GM18511 (cell line): ENCODE data around the gene ACBD6.
"Not testable (repeated sequence)": the region's sequence is repeated elsewhere in the genome, so short reads cannot be mapped to it uniquely, and the experiment has no call there.

ENCODE experiments used
- ATAC-seq: cut with Tn5 transposase; IDR thresholded peaks from one replicate; pipeline ENCODE4 v1.9.1; 2021; ENCODE audit warnings: mild to moderate bottlenecking, moderate library complexity; ENCODE audit not compliant: unreplicated experiment

Gene ACBD6

DNA sequence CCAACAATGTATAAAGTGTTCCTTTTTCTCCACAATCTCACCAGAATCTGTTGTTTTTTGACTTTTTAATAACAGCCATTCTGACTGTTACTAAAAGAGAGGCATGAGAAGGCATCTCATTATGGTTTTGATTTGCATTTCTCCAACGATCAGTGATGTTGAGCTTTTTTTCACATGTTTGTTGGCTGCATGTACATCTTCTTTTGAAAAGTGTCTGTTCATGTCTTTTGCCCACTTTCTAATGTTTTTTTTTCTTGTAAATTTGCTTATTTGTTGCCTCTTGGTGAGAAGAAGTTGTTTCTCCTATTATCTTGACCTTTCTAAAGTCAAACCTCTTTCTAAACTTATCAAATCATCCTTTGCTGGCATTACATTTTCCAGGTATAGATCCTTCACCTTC is 80.8 kb downstream of the ACBD6 start:
- ATAC-seq: no peak

DNA sequence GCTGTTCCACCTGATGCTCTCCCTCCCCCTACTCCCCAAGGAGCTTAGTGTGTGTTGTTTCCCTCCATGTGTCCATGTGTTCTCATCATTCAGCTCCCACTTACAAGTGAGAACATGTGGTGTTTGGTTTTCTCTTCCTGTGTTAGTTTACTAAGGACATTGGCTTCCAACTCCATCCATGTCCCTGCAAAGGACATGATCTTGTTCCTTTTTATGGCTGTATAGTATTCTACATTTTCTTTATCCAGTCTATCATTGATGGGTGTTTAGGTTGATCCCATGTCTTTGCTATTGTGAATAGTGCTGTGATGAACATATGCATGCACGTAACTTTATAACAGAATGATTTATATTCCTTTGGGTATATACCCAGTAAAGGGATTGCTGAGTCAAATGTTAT is 81.2 kb downstream of the ACBD6 start:
- not testable (repeated sequence) for ATAC-seq

DNA sequence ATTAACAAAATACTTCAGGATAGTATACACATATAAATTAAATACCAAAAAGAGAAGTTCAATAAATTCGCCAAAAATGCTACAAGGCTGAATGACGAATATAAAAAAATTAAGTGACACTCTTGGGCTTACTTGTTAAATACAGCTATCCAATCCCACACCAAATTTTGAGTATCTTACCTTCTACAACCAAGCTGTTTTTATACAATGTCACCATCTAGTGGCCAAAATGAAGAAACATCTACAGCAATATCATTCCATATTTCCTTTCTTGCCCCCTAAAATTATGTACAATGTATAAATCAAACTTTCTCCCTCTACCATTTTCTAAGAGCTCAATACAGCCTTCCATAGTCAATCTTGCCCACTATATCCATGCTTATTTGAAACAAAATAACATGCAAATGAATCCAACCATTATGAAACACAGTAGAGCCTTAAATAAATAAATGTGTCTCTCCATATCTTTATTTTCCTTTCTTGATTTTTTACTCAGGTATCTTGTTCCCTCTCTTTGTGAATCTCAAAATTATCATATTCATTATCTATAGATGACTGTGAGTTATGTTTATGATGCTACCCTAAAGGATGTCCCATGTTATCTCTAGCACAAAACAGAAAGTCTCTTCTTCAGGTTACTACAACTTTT is 86.3 kb downstream of the ACBD6 start:
- no peak for ATAC-seq

DNA sequence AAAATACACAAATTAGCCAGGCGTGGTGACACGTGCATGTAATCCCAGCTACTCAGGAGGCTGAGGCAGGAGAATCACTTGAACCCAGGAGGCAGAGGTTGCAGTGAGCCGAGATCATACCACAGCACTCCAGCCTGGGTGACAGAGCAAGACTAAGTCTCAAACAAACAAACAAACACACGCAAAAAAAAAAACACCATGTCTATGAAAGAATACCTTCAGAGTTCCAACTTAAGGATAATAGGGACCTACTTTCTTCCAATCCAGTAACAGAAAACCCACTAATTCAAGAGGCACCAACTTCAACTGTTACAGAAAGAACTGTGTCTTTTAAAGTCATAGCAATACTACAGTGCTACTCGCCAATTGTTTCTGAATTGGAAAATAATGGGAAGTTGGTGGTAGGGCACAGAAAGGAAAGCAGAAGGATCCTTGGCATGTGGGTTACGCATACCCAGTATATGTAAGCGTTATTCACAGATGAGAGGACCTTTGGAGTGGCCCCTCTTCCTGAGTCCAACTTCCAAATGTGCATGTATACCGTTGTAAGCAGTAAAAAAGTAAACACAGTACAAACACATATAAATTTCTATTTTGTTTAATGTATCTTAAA is 87.0 kb downstream of the ACBD6 start:
- no peak for ATAC-seq

DNA sequence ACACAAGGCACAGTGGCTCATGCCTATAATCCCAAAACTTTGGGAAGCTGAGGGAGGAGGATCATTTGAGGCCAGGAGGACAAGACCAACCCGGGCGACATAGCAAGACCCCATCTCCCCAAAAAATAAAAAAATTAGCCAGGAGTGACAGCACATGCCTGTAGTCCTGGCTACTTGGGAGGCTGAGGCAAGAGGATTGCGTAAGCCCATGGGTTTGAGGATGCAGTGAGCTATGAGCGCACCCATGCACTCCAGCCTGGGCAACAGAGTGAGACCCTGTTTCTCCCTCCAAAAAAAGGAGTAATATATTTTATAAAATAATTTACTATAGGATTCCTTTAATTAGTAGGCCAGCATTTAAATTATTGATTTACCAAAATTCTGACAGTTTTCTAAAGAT is 89.8 kb downstream of the ACBD6 start:
- ATAC-seq: no peak

DNA sequence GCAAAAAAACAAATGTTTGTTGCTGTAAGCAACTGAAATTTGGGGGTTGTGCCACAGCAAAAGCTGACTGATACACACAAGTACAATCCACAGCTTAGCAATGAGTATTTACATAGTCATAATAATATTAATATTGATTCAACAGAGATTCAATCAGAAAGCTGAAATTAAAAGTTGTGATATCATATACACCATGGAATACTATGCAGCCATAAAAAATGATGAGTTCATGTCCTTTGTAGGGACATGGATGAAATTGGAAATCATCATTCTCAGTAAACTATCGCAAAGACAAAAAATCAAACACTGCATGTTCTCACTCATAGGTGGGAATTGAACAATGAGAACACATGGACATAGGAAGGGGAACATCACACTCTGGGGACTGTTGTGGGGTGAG is 94.2 kb downstream of the ACBD6 start:
- not testable (repeated sequence) for ATAC-seq

DNA sequence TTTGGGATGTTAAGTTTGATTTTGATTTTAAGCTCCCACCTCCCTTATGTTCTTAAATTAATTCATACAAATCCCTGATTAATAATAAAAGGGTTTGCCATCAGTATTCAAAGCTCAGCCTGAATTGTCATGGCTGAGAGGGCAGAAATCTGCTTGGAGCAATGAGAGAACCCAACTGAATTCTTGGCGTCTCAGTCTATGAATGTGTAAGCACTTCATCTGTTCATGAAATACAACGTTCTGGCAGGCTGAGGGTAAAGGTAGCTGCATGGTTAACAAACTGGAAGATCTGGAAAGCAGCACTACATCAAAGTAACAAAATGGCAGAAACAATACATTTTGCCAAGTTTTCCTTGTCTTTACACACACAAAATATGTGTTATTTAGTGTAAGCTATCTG is 95.3 kb downstream of the ACBD6 start:
- no peak for ATAC-seq

DNA sequence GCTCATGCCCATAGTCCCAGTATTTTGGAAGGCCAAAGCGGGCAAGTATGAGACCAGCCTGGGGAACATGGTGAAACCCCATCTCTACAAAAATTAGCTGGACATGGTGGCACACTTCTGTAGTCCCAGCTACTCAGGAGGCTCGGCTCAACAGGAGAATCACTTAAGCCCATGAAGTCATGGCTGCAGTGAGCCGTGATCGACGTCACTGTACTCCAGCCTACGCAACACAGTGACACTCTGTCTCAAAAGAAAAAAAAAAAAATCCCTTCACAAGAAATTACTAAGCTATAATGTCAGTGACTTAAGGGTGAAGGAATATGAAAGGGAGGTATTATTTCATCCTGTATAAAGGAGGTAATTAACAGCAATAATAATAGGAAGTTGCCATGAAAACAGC is 99.8 kb downstream of the ACBD6 start:
- ATAC-seq: no peak

DNA sequence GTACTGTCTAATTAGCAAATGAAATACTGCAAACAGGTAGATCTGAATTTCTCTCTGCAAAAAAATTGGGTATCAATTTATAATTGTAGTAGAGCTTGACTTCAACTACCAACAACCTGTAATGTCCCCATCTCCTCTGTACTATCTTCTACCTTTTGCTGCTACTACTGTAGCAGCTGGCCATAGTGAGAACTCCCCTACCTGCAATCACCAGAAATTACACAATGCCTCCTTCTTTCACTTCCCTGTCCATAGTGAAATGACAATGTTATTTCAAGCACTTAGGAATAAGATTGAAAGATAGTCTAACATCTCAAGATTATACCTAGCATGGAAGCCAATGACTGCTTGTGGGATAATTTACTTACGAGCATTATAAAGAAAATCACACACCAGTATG is 100.4 kb downstream of the ACBD6 start:
- ATAC-seq: no peak

DNA sequence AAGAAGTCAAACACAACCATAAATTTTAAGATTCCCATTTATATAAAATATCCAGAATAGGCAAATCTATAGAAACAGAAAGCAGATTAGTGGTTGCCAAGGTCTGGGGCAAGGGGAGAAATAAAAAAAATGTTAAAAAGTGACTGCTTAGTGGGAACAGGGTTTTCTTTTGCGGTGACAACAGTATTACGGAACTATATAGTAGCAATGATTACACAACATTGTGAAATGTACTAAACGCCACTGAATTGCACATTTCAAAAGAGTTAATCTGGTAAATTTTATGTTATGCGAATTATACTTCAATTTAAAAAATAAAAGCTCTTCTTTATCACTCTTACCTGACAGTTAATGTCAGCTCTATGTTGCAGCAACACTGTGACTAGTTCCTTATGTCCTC is 105.2 kb downstream of the ACBD6 start:
- no peak for ATAC-seq

DNA sequence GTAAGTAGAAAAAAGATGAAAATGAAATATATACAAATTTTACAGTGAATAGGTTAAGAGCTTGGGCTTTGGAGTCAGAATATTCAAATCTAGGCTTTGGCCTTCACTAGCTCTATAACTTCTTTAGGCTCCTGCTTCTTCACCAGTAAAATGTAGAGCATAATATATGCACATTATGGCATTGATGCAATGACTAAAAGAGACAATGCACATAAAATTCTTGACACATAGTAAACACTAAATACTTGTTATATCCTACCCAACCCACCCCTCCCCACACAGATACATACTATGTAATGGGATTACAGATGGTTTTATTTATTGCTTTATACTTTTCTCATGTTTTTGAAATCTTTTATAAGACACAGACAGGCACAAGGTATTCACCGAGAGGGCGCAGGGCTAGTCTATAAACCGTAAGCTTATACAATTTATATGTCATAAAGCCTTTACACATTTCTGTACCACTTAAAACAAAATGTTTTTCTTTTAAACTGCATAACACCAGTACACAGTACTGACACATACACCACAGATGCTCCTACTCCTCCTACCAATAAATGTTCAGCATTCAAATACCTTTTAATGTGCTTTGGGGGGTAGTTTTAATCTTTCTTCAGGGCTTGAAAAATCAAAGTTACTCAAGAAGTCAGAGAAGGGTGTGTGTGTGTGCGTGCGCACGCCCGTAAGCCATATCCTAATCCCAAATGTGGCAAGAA is 109.8 kb downstream of the ACBD6 start:
- ATAC-seq: no peak

DNA sequence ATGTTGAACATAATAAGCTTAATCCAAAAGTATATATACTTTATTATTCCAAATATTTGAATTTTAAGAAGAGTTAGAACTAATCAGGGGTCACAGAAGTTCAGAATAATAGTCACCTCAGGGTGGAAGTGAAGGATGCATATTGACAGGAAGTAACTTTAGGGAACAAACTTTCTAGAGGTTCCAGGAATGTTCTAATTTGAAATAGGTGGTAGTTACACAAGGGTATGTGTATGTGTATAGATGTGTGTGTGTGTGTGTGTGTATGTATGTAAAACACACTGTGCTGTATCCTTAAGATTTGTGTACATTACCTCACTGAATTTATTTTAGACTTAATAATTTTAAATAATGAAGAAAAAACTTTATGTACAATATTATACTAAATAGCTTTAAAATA is 110.4 kb downstream of the ACBD6 start:
- no peak for ATAC-seq

DNA sequence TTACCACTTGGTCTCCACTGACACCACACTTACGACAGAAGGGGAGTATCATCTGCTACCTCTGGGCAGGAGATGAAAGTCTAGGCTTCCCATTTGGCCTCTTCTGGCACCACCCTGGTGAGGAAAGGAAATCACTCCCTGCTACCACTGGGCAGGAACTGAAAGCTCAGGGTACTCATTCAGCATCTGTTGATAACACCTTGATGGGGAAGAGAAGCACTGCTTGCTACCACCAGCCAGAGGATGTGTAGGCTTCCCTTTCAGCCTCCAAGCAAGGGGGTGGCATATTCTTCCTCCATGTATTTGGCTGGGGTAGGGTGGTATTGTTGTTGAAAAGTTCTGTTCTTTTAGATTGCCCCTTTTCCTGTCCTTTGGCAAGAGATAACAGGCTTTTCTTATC is 115.0 kb downstream of the ACBD6 start:
- ATAC-seq: no peak

DNA sequence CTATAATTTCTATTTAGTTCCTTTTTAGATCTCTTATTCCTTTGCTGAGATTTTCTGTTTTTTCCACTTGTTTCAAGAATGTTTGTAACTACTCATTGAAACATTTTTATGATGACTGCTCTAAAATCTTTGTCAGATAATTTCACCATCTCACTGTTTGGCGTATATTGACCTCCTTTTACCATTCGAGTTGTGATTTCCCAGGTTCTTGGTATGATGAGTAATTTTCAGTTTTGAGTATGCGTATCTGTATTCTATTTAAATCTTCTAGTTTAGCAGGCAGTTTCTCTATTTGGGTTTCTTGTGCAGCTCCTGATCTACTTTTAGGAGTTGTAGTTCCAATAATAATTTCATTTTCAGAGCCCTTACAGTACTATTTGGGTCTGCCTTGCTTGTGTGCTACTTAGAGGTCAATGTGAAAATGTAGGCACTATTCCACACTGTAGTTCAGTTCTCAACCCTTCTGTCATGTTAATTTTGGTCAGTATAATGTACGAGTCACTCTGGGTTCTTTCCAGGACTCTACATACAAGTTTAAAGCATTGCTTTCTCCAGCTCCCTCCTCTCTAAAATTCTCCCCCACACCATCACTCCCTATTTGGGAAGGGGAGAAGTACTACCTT is 115.5 kb downstream of the ACBD6 start:
- no peak for ATAC-seq

DNA sequence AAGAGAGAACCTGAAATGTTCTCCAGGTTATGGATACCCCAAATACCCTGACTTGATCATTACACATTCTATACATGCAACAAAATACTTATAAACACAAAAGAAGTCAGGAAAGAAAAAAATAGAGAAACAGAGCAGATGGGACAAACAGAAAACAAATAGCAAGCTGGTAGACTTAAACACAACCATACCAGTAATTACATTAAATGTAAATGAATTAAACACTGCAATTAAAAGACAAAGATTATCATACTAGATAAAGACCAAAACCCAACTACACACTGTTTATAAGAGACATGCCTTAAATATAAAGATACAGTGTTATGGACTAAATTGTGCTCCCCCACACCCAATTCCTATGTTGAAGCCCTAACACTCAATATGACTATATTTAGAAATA is 117.2 kb downstream of the ACBD6 start:
- no peak for ATAC-seq

DNA sequence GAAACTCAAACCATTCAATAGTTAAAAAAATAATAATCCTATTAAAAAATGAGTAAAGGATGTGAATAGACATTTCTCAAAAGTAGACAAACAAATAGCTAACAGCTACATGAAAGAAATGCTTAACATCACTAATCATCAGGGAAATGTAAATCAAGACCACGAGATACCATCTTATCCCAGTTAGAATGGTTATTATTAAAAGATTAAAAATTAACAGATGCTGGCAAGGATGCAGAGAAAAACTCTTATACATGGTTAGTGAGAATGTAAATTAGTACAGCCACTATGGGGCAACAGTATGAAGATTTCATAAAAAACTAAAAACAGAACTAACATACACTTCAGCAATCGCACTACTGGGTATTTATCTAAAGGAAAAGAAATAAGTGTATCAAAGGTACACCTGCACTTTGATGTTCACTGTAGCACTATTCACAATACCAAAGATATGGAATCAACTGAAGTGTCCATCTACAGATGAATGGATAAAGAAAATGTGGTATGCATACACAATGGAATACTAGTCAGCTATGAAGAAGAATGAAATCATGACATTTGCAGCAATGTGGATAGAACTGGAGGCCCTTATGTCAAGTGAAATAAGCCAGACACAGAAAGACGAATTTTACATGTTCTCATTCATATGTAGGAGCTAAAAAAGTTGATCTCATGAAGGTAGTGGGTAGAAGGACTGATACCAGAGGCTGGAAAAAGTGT is 117.9 kb downstream of the ACBD6 start:
- no peak for ATAC-seq

DNA sequence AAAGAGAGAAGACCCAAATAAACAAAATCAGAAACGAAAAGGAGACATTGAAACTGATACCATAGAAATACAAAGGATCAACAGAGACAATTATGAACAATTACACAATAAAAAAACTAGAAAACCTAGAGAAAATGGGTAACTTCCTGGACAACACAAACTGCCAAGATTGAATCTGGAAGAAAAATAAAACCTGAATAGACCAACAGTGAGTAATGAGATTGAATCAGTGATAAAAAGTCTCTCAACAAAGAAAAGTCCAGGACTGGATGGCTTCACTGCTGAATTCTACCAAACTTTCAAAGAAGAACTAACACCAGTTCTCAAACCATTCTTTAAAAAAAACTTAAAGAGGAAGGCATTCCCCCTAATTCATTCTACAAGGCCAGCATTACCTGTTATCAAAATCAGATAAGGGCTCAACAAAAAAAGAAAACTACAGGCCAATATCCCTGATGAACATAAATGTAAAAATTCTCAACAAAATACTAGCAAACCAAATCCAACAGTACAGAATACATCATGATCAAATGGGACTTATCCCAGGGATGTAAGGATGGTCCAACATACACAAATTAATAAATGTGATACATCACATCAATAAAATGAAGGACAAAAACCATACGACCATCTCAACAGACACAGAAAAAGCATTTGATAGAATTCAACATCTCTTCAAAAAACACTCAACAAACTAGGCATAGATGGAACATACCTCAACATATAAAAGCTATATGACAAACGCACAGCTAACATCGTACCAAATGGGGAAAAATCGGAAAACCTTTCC is 119.9 kb downstream of the ACBD6 start:
- no peak for ATAC-seq

DNA sequence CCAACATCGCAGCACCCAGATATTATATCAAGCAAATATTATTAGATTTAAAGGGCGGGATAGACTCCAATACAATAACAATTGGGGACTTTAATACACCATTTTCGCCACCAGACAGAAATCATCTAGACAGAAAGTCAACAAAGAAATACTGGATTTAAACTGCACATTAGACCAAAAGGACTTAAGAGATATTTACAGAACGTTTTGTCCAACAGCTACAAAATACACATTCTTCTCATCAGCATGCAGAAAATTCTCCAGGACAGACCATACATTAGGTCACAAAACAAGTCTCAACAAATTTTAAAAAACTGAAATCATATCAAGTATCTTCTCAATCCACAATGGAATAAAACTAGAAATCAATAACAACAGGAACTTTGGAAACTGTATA is 121.2 kb downstream of the ACBD6 start:
- no peak for ATAC-seq

DNA sequence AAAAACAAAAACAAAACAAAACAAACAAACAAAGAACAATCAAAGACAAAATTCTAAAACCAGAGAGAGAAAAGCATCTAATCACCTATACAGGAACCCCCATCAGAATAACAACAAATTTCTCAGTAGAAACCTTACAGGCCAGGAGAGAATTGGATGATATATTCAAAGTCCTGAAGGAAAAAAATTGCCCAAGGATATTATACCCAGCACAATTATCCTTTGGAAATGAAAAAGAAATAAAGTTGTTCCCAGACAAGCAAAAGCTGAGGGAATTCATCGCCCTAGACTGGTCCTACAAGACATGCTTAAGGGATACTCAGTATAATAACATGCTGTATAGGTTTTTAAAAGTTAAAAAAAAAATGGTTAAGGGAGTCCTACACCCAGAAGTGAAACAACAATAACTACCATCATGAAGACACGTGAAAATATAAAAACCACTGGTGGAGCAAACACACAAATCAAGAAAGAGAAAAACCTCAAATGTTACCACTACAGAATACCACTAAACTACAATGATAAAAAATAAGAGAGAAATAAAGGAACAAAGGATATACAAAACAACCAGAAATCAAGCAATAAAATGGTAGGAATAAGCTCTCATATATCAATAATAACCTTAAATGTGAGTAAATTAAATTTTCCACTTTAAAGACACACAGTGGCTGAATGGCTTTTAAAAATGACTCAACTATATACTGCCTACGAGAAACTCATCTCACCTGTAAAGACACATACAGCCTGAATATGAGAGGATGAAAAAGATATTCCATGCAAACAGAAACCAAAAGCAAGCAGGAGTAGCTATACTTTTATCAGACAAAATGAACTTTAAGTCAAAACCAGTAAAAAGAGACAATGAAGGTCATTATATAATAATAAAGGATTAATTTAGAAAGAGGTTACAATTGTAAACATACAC is 121.9 kb downstream of the ACBD6 start:
- no peak for ATAC-seq

DNA sequence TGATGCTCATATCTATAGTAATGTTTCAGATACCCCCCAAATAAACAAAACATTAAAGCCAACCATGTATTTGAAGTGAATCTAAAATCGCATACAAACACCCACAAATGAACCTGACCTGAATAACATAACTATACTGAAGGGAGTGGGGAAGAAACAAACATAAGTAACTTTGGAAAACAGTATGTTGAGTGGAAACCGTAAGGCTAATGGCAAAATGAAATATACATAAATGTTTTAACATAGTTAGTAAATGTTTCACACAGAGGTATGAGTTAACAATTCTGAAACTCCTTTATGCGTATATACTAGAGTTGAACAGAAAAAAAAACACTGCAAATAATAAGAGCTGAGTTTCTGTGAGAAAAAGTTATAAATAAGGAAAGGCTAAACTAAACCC is 125.6 kb downstream of the ACBD6 start:
- ATAC-seq: no peak
